ENCODE data around the gene CNTNAP2.
"Not testable (repeated sequence)": the region's sequence is repeated elsewhere in the genome, so short reads cannot be mapped to it uniquely, and the experiment has no call there.

CNTNAP2 gene

DNA sequence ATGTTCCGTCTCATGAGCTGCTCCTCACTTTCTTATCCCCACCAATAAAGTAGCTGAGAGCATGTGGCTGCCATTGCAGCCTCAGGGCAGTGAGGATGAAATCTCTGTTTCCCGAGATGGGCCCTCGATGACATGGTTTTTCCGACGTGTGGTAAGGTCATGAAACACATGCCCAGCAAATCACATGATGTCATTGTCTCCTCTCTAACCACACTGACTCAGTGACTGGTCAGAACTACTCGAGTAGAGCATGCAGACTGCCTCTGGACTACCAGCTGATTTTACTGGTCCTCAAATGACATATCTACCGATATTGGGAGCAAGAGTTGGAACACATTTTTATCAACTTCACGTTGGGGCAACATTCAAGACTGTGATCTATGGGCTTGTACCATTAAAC is 786.1 kb downstream of the CNTNAP2 start:
- DNase-seq (ENCODE audit: insufficient read length, low spot score) (no peak), FAIRE-seq (no peak)
- no peak for TF ChIP-seq TAF1 (IDR thresholded peaks at IDR 0.05; ENCODE audit: low read depth, low read length)

DNA sequence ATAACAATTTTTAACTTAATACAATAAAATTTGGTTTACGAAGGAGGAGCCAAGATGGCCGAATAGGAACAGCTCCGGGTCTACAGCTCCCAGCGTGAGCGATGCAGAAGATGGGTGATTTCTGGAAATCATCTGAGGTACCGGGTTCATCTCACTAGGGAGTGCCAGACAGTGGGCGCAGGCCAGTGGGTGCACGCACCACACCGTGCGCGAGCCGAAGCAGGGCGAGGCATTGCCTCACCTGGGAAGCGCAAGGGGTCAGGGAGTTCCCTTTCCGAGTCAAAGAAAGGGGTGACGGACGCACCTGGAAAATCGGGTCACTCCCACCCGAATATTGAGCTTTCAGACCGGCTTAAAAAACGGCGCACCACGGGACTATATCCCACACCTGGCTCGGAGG is 789.1 kb downstream of the CNTNAP2 start:
- not testable (repeated sequence) for DNase-seq (ENCODE audit: insufficient read length, low spot score); FAIRE-seq

- FAIRE-seq (no peak), DNase-seq (ENCODE audit: insufficient read length, low spot score) (no peak)
- no peak for TF ChIP-seq SPI1 (IDR thresholded peaks at IDR 0.05; ENCODE audit: low read depth, low read length)
- no peak for TF ChIP-seq TAF1 (IDR thresholded peaks at IDR 0.05; ENCODE audit: low read depth, low read length)
- no peak for TF ChIP-seq POLR2AphosphoS5 (IDR thresholded peaks at IDR 0.05; ENCODE audit: low read depth, low read length)
- no peak for TF ChIP-seq POU2F2 (IDR thresholded peaks at IDR 0.05; ENCODE audit: low read depth, low read length)
- no peak for TF ChIP-seq POLR2A (IDR thresholded peaks at IDR 0.05; ENCODE audit: low read depth, low read length)
- no peak for TF ChIP-seq PAX5 (IDR thresholded peaks at IDR 0.05; ENCODE audit: insufficient read depth, low read length, severe bottlenecking)
Measured at GRCh38 chr7:146922782-146923181, 806.2 kb downstream of the CNTNAP2 start.

GRCh38 chr7:146926841-146927240 is 810.2 kb downstream of the CNTNAP2 start:
- DNase-seq (ENCODE audit: insufficient read length, low spot score) = no peak
- TF ChIP-seq SPI1 (IDR thresholded peaks at IDR 0.05; ENCODE audit: low read depth, low read length) (no peak), POU2F2 (IDR thresholded peaks at IDR 0.05; ENCODE audit: low read depth, low read length) (no peak), TAF1 (IDR thresholded peaks at IDR 0.05; ENCODE audit: low read depth, low read length) (no peak), PAX5 (IDR thresholded peaks at IDR 0.05; ENCODE audit: insufficient read depth, low read length, severe bottlenecking) (no peak), POLR2AphosphoS5 (IDR thresholded peaks at IDR 0.05; ENCODE audit: low read depth, low read length) (no peak), POLR2A (IDR thresholded peaks at IDR 0.05; ENCODE audit: low read depth, low read length) (no peak)
- FAIRE-seq = no peak

DNA sequence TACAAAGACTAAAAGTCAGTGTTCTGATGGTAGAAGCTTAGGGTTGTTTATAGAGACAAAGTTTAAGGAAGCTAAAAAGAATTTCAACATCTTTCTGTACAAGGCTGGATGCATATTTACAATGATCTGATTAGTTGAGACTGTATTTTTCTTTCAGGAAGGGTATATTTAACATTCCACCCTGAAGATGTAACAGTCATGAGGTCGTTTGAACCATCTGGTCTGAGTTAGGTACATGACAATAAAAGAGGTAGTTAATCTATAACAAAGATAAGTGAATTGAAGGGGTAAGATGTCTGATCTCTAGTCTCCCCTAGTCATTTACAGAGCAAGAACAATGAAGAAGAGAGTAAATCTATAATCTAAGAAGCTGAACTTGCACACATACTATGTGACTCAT is 821.2 kb downstream of the CNTNAP2 start:
- no peak for FAIRE-seq
- TF ChIP-seq POLR2AphosphoS5 (IDR thresholded peaks at IDR 0.05; ENCODE audit: low read depth, low read length) (no peak), POLR2A (IDR thresholded peaks at IDR 0.05; ENCODE audit: low read depth, low read length) (no peak), TAF1 (IDR thresholded peaks at IDR 0.05; ENCODE audit: low read depth, low read length) (no peak), PAX5 (IDR thresholded peaks at IDR 0.05; ENCODE audit: insufficient read depth, low read length, severe bottlenecking) (no peak), SPI1 (IDR thresholded peaks at IDR 0.05; ENCODE audit: low read depth, low read length) (no peak), POU2F2 (IDR thresholded peaks at IDR 0.05; ENCODE audit: low read depth, low read length) (no peak)
- DNase-seq (ENCODE audit: insufficient read length, low spot score) = no peak

- TF ChIP-seq POU2F2 (IDR thresholded peaks at IDR 0.05; ENCODE audit: low read depth, low read length) (no peak), POLR2A (IDR thresholded peaks at IDR 0.05; ENCODE audit: low read depth, low read length) (no peak)
- FAIRE-seq (no peak), DNase-seq (ENCODE audit: insufficient read length, low spot score) (no peak)
Measured at GRCh38 chr7:146943483-146943882, 826.9 kb downstream of the CNTNAP2 start.

GRCh38 chr7:146948703-146949102 is 832.1 kb downstream of the CNTNAP2 start:
- no peak for FAIRE-seq
- DNase-seq (ENCODE audit: insufficient read length, low spot score) = no peak
- no peak for TF ChIP-seq TAF1 (IDR thresholded peaks at IDR 0.05; ENCODE audit: low read depth, low read length)
- TF ChIP-seq POU2F2 (IDR thresholded peaks at IDR 0.05; ENCODE audit: low read depth, low read length) = no peak
- TF ChIP-seq POLR2A (IDR thresholded peaks at IDR 0.05; ENCODE audit: low read depth, low read length) = no peak
- no peak for TF ChIP-seq SPI1 (IDR thresholded peaks at IDR 0.05; ENCODE audit: low read depth, low read length)
- TF ChIP-seq PAX5 (IDR thresholded peaks at IDR 0.05; ENCODE audit: insufficient read depth, low read length, severe bottlenecking) = no peak
- TF ChIP-seq POLR2AphosphoS5 (IDR thresholded peaks at IDR 0.05; ENCODE audit: low read depth, low read length) = no peak

DNA sequence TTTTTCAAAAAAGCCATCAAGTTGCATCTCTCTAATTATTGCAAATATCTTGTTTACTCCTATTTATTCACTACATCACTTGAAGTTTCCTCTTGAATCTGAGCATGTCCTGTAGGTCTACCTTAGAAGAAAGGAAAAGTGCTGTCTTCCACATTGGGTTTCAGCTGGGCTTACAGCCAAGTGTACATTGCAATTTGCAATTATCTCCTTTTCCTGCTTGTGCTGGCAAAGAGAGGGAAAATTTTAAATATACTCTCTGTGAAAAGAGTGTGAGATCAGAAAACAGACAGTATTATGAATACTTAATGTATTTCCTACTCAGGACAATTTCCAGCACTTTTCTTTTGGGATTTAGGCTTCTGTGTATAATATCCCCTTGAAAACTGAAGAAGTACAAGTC is 839.7 kb downstream of the CNTNAP2 start:
- FAIRE-seq (no peak), DNase-seq (ENCODE audit: insufficient read length, low spot score) (no peak)
- TF ChIP-seq PAX5 (IDR thresholded peaks at IDR 0.05; ENCODE audit: insufficient read depth, low read length, severe bottlenecking) (no peak), TAF1 (IDR thresholded peaks at IDR 0.05; ENCODE audit: low read depth, low read length) (no peak), SPI1 (IDR thresholded peaks at IDR 0.05; ENCODE audit: low read depth, low read length) (no peak), POLR2A (IDR thresholded peaks at IDR 0.05; ENCODE audit: low read depth, low read length) (no peak), POLR2AphosphoS5 (IDR thresholded peaks at IDR 0.05; ENCODE audit: low read depth, low read length) (no peak), POU2F2 (IDR thresholded peaks at IDR 0.05; ENCODE audit: low read depth, low read length) (no peak)

DNA sequence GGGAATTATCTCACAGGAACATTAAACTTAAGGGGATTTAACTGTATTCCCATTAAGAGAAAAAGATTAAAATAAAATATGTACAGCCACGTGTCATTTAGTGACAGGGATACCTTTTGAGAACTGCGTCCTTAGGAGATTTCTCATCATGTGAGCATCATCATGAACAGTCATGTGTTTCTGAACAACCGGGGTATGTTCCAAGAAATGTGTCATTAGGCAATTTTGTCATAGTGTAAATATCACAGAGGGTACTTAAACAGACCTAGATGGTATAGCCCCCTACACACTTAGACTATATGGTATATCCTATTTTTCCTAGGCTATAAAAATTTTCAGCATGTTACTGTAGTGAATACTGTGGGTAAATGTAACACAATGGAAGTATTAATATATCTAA is 840.3 kb downstream of the CNTNAP2 start:
- no peak for FAIRE-seq
- DNase-seq (ENCODE audit: insufficient read length, low spot score) = no peak
- no peak for TF ChIP-seq POLR2A (IDR thresholded peaks at IDR 0.05; ENCODE audit: low read depth, low read length)
- no peak for TF ChIP-seq SPI1 (IDR thresholded peaks at IDR 0.05; ENCODE audit: low read depth, low read length)
- TF ChIP-seq POLR2AphosphoS5 (IDR thresholded peaks at IDR 0.05; ENCODE audit: low read depth, low read length) = no peak
- no peak for TF ChIP-seq POU2F2 (IDR thresholded peaks at IDR 0.05; ENCODE audit: low read depth, low read length)
- no peak for TF ChIP-seq PAX5 (IDR thresholded peaks at IDR 0.05; ENCODE audit: insufficient read depth, low read length, severe bottlenecking)
- no peak for TF ChIP-seq TAF1 (IDR thresholded peaks at IDR 0.05; ENCODE audit: low read depth, low read length)

DNA sequence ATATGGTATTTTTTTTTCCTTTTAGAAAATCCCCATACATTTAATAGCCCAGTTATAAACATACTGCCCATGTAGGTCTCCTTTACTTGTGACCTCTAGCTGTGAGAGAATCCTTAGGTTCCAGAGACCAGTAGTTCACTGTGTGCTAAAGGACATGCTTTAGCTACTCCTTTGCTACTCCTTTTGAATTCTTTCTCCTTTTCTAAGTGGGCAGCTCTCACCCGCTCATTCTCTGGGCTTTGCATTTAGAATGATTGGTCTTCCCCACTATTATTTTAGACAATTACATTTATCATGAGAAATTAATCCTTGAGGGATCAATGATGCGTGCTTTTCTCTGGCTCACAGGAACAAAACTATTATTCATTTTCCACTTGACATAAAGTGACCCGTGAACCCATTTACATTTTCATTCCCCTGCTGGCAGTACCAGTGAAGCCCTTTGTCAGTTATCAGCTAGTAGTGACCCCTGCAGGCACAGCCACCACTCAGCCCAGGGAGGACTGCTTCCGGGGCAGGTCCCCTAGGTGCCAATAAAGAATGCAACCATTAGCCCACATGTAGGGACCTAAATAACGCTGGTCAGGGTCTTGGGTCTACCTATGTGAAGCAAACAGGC is 844.3 kb downstream of the CNTNAP2 start:
- no peak for DNase-seq (ENCODE audit: insufficient read length, low spot score)
- FAIRE-seq = no peak
- TF ChIP-seq SPI1 (IDR thresholded peaks at IDR 0.05; ENCODE audit: low read depth, low read length) (no peak), POLR2A (IDR thresholded peaks at IDR 0.05; ENCODE audit: low read depth, low read length) (no peak), TAF1 (IDR thresholded peaks at IDR 0.05; ENCODE audit: low read depth, low read length) (no peak), POU2F2 (IDR thresholded peaks at IDR 0.05; ENCODE audit: low read depth, low read length) (no peak), POLR2AphosphoS5 (IDR thresholded peaks at IDR 0.05; ENCODE audit: low read depth, low read length) (no peak), PAX5 (IDR thresholded peaks at IDR 0.05; ENCODE audit: insufficient read depth, low read length, severe bottlenecking) (no peak)

GRCh38 chr7:146961617-146962016 is 845.0 kb downstream of the CNTNAP2 start:
- TF ChIP-seq POLR2A (IDR thresholded peaks at IDR 0.05; ENCODE audit: low read depth, low read length) = no peak
- TF ChIP-seq SPI1 (IDR thresholded peaks at IDR 0.05; ENCODE audit: low read depth, low read length) = no peak
- TF ChIP-seq PAX5 (IDR thresholded peaks at IDR 0.05; ENCODE audit: insufficient read depth, low read length, severe bottlenecking) = no peak
- no peak for TF ChIP-seq POLR2AphosphoS5 (IDR thresholded peaks at IDR 0.05; ENCODE audit: low read depth, low read length)
- TF ChIP-seq POU2F2 (IDR thresholded peaks at IDR 0.05; ENCODE audit: low read depth, low read length) = no peak
- FAIRE-seq (no peak), DNase-seq (ENCODE audit: insufficient read length, low spot score) (no peak)
